ENCODE data around the gene CDS2. TPM values are rescaled to one million over a fixed set of nuclear protein-coding genes. Genes with fewer than 3 reads are reported as not detected.

The CDS2 gene
- total and polyA plus RNA-seq, 2 of the 13 experiments (the other 11 are each of a cell fraction or from before 2014, with no cell fraction given): 81.3 to 153 TPM

GRCh38 chr20:5127204-5127858 lies 523 bp downstream of the CDS2 start (continued):
- TF ChIP-seq ZNF296 (CRISPR knock-in tag; conservative IDR thresholded peaks at IDR 0.05) (no peak), EED (CRISPR knock-in tag; IDR thresholded peaks at IDR 0.05) (peak; percentile 37; the same call in 1 of the 2 replicates), GABPA (IDR thresholded peaks at IDR 0.05; ENCODE audit: low read depth, low read length) (no peak), GABPA (CRISPR knock-in tag; IDR thresholded peaks at IDR 0.05; ENCODE audit: low read depth) (peak; percentile 19; the same call in 1 of the 2 replicates), NBN (conservative IDR thresholded peaks at IDR 0.05) (no peak), FOXA1 (IDR thresholded peaks at IDR 0.05) (no peak), FOXA1 (CRISPR knock-in tag; IDR thresholded peaks at IDR 0.05) (no peak), IKZF4 (CRISPR knock-in tag; IDR thresholded peaks at IDR 0.05; ENCODE audit: borderline replicate concordance, low read depth, not compliant biosample characterization) (no peak), AKAP8 (CRISPR knock-in tag; IDR thresholded peaks at IDR 0.05) (peak; percentile 38; the same call in 1 of the 2 replicates), FOXP4 (CRISPR knock-in tag; IDR thresholded peaks at IDR 0.05) (no peak), ZNF674 (CRISPR knock-in tag; IDR thresholded peaks at IDR 0.05; ENCODE audit: low read depth) (peak; percentile 2; the same call in 1 of the 2 replicates), GATAD2A (CRISPR knock-in tag; IDR thresholded peaks at IDR 0.05) (peak; percentile 35; the same call in 1 of the 2 replicates), KDM4B (CRISPR knock-in tag; IDR thresholded peaks at IDR 0.05) (no peak), NR1H2 (CRISPR knock-in tag; IDR thresholded peaks at IDR 0.05; ENCODE audit: borderline replicate concordance, low read depth) (0 out of 2 replicates have a peak, but pooled peaks have one; percentile 80), ZNF790 (CRISPR knock-in tag; IDR thresholded peaks at IDR 0.05; ENCODE audit: borderline replicate concordance) (peak; percentile 84; the same call in 1 of the 2 replicates)
- TF ChIP-seq, protein P1, sequence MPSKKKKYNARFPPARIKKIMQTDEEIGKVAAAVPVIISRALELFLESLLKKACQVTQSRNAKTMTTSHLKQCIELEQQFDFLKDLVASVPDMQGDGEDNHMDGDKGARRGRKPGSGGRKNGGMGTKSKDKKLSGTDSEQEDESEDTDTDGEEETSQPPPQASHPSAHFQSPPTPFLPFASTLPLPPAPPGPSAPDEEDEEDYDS (CRISPR knock-in tag; IDR thresholded peaks at IDR 0.05): no peak
- TF ChIP-seq, protein P2, sequence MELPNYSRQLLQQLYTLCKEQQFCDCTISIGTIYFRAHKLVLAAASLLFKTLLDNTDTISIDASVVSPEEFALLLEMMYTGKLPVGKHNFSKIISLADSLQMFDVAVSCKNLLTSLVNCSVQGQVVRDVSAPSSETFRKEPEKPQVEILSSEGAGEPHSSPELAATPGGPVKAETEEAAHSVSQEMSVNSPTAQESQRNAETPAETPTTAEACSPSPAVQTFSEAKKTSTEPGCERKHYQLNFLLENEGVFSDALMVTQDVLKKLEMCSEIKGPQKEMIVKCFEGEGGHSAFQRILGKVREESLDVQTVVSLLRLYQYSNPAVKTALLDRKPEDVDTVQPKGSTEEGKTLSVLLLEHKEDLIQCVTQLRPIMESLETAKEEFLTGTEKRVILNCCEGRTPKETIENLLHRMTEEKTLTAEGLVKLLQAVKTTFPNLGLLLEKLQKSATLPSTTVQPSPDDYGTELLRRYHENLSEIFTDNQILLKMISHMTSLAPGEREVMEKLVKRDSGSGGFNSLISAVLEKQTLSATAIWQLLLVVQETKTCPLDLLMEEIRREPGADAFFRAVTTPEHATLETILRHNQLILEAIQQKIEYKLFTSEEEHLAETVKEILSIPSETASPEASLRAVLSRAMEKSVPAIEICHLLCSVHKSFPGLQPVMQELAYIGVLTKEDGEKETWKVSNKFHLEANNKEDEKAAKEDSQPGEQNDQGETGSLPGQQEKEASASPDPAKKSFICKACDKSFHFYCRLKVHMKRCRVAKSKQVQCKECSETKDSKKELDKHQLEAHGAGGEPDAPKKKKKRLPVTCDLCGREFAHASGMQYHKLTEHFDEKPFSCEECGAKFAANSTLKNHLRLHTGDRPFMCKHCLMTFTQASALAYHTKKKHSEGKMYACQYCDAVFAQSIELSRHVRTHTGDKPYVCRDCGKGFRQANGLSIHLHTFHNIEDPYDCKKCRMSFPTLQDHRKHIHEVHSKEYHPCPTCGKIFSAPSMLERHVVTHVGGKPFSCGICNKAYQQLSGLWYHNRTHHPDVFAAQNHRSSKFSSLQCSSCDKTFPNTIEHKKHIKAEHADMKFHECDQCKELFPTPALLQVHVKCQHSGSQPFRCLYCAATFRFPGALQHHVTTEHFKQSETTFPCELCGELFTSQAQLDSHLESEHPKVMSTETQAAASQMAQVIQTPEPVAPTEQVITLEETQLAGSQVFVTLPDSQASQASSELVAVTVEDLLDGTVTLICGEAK (IDR thresholded peaks at IDR 0.05): no peak
- TF ChIP-seq, protein P2 (CRISPR knock-in tag; IDR thresholded peaks at IDR 0.05): 0 out of 2 replicates have a peak, but pooled peaks have one; percentile 56

Data from HepG2 (cell line).